ENCODE results near the gene PARP8.

PARP8 gene

GRCh38 chr5:50738864-50739263 is 72.4 kb downstream of the PARP8 start:
- TF ChIP-seq CTCF (conservative IDR thresholded peaks at IDR 0.05; ENCODE audit: low read length): no peak
- H3K4me3 ChIP-seq (ENCODE audit: low read length): no peak overlapping the region
- no peak for DNase-seq (ENCODE audit: low read depth)

GRCh38 chr5:50740832-50741231 is 74.4 kb downstream of the PARP8 start:
- DNase-seq (ENCODE audit: low read depth): no peak
- no peak overlapping the region for H3K4me3 ChIP-seq (ENCODE audit: low read length)
- TF ChIP-seq CTCF (conservative IDR thresholded peaks at IDR 0.05; ENCODE audit: low read length): no peak

- DNase-seq (ENCODE audit: low read depth): peak; percentile 38
- peak overlapping the region; percentile 36 for H3K4me3 ChIP-seq (ENCODE audit: low read length)
Observed at GRCh38 chr5:50744776-50745175, 78.3 kb downstream of the PARP8 start.

GRCh38 chr5:50745221-50745910 is 78.9 kb downstream of the PARP8 start:
- peak overlapping the region; percentile 36 for H3K4me3 ChIP-seq (ENCODE audit: low read length)
- TF ChIP-seq CTCF (conservative IDR thresholded peaks at IDR 0.05; ENCODE audit: low read length): no peak
- no peak for DNase-seq (ENCODE audit: low read depth)

More at GRCh38 chr5:50744776-50745175, 78.3 kb downstream of the PARP8 start:
- TF ChIP-seq CTCF (conservative IDR thresholded peaks at IDR 0.05; ENCODE audit: low read length): no peak

GRCh38 chr5:50749181-50749580 is 82.7 kb downstream of the PARP8 start:
- no peak for TF ChIP-seq CTCF (conservative IDR thresholded peaks at IDR 0.05; ENCODE audit: low read length)
- DNase-seq (ENCODE audit: low read depth): no peak
- no peak overlapping the region for H3K4me3 ChIP-seq (ENCODE audit: low read length)

GRCh38 chr5:50749873-50750272 is 83.4 kb downstream of the PARP8 start:
- no peak overlapping the region for H3K4me3 ChIP-seq (ENCODE audit: low read length)
- TF ChIP-seq CTCF (conservative IDR thresholded peaks at IDR 0.05; ENCODE audit: low read length): no peak
- no peak for DNase-seq (ENCODE audit: low read depth)

- no peak overlapping the region for H3K4me3 ChIP-seq (ENCODE audit: low read length)
- TF ChIP-seq CTCF (conservative IDR thresholded peaks at IDR 0.05; ENCODE audit: low read length): peak; percentile 92
- DNase-seq (ENCODE audit: low read depth): peak; percentile 60
Observed at GRCh38 chr5:50751064-50751657, 84.7 kb downstream of the PARP8 start.

Measured in AG10803 (cell line).